Measurements from ENCODE around the gene SPAG8. TPM values are rescaled to one million over a fixed set of nuclear protein-coding genes. Genes with fewer than 3 reads are reported as not detected.

Gene SPAG8
- total RNA-seq, 1 experiment from 2014 or later = 0.29 TPM

GRCh38 chr9:35834260-35835215, 22.5 kb upstream of the SPAG8 start:
- Mint-ChIP-seq H3K9me3 (ENCODE audit: unreplicated experiment) (no peaks in the 10 kb centered on the region), H3K27me3 (ENCODE audit: insufficient read depth, unreplicated experiment) (no peaks in the 10 kb centered on the region), H3K36me3 (ENCODE audit: insufficient read depth, unreplicated experiment) (peaks cover 7% of the 10 kb centered on the region), H3K27ac (ENCODE audit: unreplicated experiment) (no peak overlapping the region), H3K4me1 (ENCODE audit: low read depth, unreplicated experiment) (peaks cover 22% of the 10 kb centered on the region), H3K4me3 (ENCODE audit: unreplicated experiment) (no peak overlapping the region)
- DNase-seq = no peak
- intact Hi-C loops (cut with micrococcal nuclease; ENCODE audit: unreplicated experiment) = no loop called here
- CTCF ChIA-PET = interaction anchor here (0.6 to 2.1 kb wide), 6 partner anchors 8 to 353 kb away, joined by 3 to 8 read pairs (median 4); no protein-coding TSS in a partner anchor
- peaks cover 3% of the 10 kb centered on the region; the same call in 1 of the 2 replicates for H3K36me3 ChIP-seq (ENCODE audit: control insufficient read depth, insufficient read depth, low read length)
- no TSS peak for BruUV-seq (replicated peaks)
- H3K9me3 ChIP-seq = no peaks in the 10 kb centered on the region
- POLR2A ChIA-PET = no interaction called here
- TF ChIP-seq CTCF (IDR thresholded peaks at IDR 0.05; ENCODE audit: insufficient read depth in 1 of 2, low read depth in 1 of 2, low read length in 1 of 2, severe bottlenecking in 1 of 2, unreplicated experiment in 1 of 2) = no peak
- peaks cover 18% of the 10 kb centered on the region for H3K4me1 ChIP-seq
- no peak overlapping the region for H3K4me3 ChIP-seq (ENCODE audit: low read depth, low read length)
- no peaks in the 10 kb centered on the region for H3K27me3 ChIP-seq (replicated peaks; ENCODE audit: control insufficient read depth, insufficient read depth, low read length)

GRCh38 chr9:35832814-35833213, 20.8 kb upstream of the SPAG8 start:
- Mint-ChIP-seq H3K27me3 (ENCODE audit: insufficient read depth, unreplicated experiment) (no peaks in the 10 kb centered on the region), H3K36me3 (ENCODE audit: insufficient read depth, unreplicated experiment) (peaks cover 7% of the 10 kb centered on the region), H3K4me1 (ENCODE audit: low read depth, unreplicated experiment) (peaks cover 23% of the 10 kb centered on the region), H3K4me3 (ENCODE audit: unreplicated experiment) (no peak overlapping the region), H3K27ac (ENCODE audit: unreplicated experiment) (no peak overlapping the region), H3K9me3 (ENCODE audit: unreplicated experiment) (no peaks in the 10 kb centered on the region)
- no peak for DNase-seq
- Histone ChIP-seq H3K36me3 (ENCODE audit: control insufficient read depth, insufficient read depth, low read length) (peaks cover 3% of the 10 kb centered on the region; the same call in 1 of the 2 replicates), H3K4me1 (peaks cover 18% of the 10 kb centered on the region), H3K9me3 (no peaks in the 10 kb centered on the region), H3K27me3 (replicated peaks; ENCODE audit: control insufficient read depth, insufficient read depth, low read length) (no peaks in the 10 kb centered on the region), H3K4me3 (ENCODE audit: low read depth, low read length) (no peak overlapping the region)
- ChIA-PET CTCF (interaction anchor here (1.6 kb wide), 1 partner anchor 50 kb away, joined by 4 read pairs; no protein-coding TSS in a partner anchor), POLR2A (no interaction called here)
- no peak for TF ChIP-seq CTCF (IDR thresholded peaks at IDR 0.05; ENCODE audit: insufficient read depth in 1 of 2, low read depth in 1 of 2, low read length in 1 of 2, severe bottlenecking in 1 of 2, unreplicated experiment in 1 of 2)
- BruUV-seq (replicated peaks) = no TSS peak
- intact Hi-C loops (cut with micrococcal nuclease; ENCODE audit: unreplicated experiment) = no loop called here

- Histone ChIP-seq H3K27me3 (replicated peaks; ENCODE audit: control insufficient read depth, insufficient read depth, low read length) (no peaks in the 10 kb centered on the region), H3K36me3 (ENCODE audit: control insufficient read depth, insufficient read depth, low read length) (peaks cover 2% of the 10 kb centered on the region; the same call in 1 of the 2 replicates), H3K4me3 (ENCODE audit: low read depth, low read length) (no peak overlapping the region), H3K4me1 (peaks cover 16% of the 10 kb centered on the region), H3K9me3 (no peaks in the 10 kb centered on the region)
- POLR2A ChIA-PET = no interaction called here
- BruUV-seq (replicated peaks) = no TSS peak
- intact Hi-C loops (cut with micrococcal nuclease; ENCODE audit: unreplicated experiment) = no loop called here
- CTCF ChIA-PET = interaction anchor here (0.9 kb wide), 1 partner anchor 41 kb away, joined by 3 read pairs; no protein-coding TSS in a partner anchor
- Mint-ChIP-seq H3K27ac (ENCODE audit: unreplicated experiment) (no peak overlapping the region), H3K9me3 (ENCODE audit: unreplicated experiment) (no peaks in the 10 kb centered on the region), H3K27me3 (ENCODE audit: insufficient read depth, unreplicated experiment) (no peaks in the 10 kb centered on the region), H3K4me1 (ENCODE audit: low read depth, unreplicated experiment) (peaks cover 22% of the 10 kb centered on the region), H3K4me3 (ENCODE audit: unreplicated experiment) (no peak overlapping the region), H3K36me3 (ENCODE audit: insufficient read depth, unreplicated experiment) (peaks cover 7% of the 10 kb centered on the region)
- DNase-seq = no peak
- no peak for TF ChIP-seq CTCF (IDR thresholded peaks at IDR 0.05; ENCODE audit: insufficient read depth in 1 of 2, low read depth in 1 of 2, low read length in 1 of 2, severe bottlenecking in 1 of 2, unreplicated experiment in 1 of 2)
Observed at GRCh38 chr9:35831040-35831439, 19.0 kb upstream of the SPAG8 start.
